Endothelial cell of umbilical vein (primary cell): Measurements from ENCODE around the gene ERRFI1. TPM values are rescaled to one million over a fixed set of nuclear protein-coding genes. Genes with fewer than 3 reads are reported as not detected.
"Not testable (repeated sequence)": the region's sequence is repeated elsewhere in the genome, so short reads cannot be mapped to it uniquely, and the experiment has no call there.

Experiments
- BruUV-seq: library from RNA; stranded (reverse); fragments of 400-500 nt; replicated peaks from 2 replicates; lab custom pipeline; 2021; lab: Mats Ljungman, UMichigan
- CTCF ChIA-PET: fragments of 300-600, 350-600 bp; sonication (Branson Sonifier 250); formaldehyde crosslinking; loops from one replicate; lab custom pipeline; 2021; ENCODE audit warnings: antibody characterized with exemption, inconsistent platforms; lab: Charles Lee
- POLR2A ChIA-PET: fragments of 300-600, 350-600 bp; sonication (Branson Sonifier 250); formaldehyde crosslinking; loops from one replicate; lab custom pipeline; 2021; ENCODE audit warnings: antibody characterized with exemption, inconsistent platforms; lab: Charles Lee
- DNase-seq: peaks from one replicate; pipeline ENCODE4 v3.0.0-alpha.2; 2011; ENCODE audit warnings: low read depth, low spot score
- FAIRE-seq: peaks from 2 replicates; lab custom pipeline; 2011; peaks lifted over from hg19 to GRCh38; lab: Jason Lieb, UNC
- H2AFZ ChIP-seq: 2 replicates; pipeline ENCODE4 v1.6.0; 2012; ENCODE audit warnings: low read depth, low read length, control low read depth, inconsistent platforms
- H3K27ac ChIP-seq: 2 replicates; pipeline ENCODE4 v1.5.1; 2011; ENCODE audit warnings: low read depth, mild to moderate bottlenecking, control low read depth, low read length, moderate library complexity; ENCODE audit not compliant: insufficient read depth
- H3K27me3 ChIP-seq, 2 experiments: 2 replicates each; pipeline versions ENCODE4 v1.6.0 to v1.6.1; 2011; ENCODE audit warnings: low read length in 2 of 2, mixed read lengths in 1 of 2; ENCODE audit not compliant: control insufficient read depth in 2 of 2, insufficient read depth in 2 of 2
- H3K36me3 ChIP-seq, 2 experiments: 2 replicates in 1 of 2; 3 replicates in 1 of 2; pipeline ENCODE4 v1.5.1; 2011; ENCODE audit warnings: low read length in 2 of 2, mild to moderate bottlenecking in 1 of 2, moderate library complexity in 1 of 2; ENCODE audit not compliant: control insufficient read depth in 2 of 2, insufficient read depth in 2 of 2; ENCODE audit errors: extremely low read depth in 1 of 2
- H3K4me1 ChIP-seq: 3 replicates; pipeline ENCODE4 v1.5.1; 2011; ENCODE audit warnings: mild to moderate bottlenecking, low read length; ENCODE audit not compliant: control insufficient read depth, insufficient read depth; ENCODE audit errors: extremely low read depth
- H3K4me2 ChIP-seq: 2 replicates; pipeline ENCODE4 v1.6.1; 2011; ENCODE audit warnings: low read length, control low read depth, mixed read lengths; ENCODE audit not compliant: insufficient read depth
- H3K4me3 ChIP-seq, 3 experiments: fragments of 200-600 bp in 1 of 3; sonication (generic), shearing (Covaris generic) in 1 of 3; replicated peaks in 1 of 3; 2 replicates each; pipeline ENCODE4 v1.5.1; 2011 to 2016; ENCODE audit warnings: control low read depth in 3 of 3, low read length in 3 of 3, mild to moderate bottlenecking in 2 of 3, inconsistent platforms in 1 of 3, low read depth in 1 of 3, moderate library complexity in 1 of 3; ENCODE audit not compliant: insufficient read depth in 1 of 3
- H3K79me2 ChIP-seq: 2 replicates; pipeline ENCODE4 v1.6.0; 2012; ENCODE audit warnings: low read length, inconsistent platforms; ENCODE audit not compliant: control insufficient read depth, insufficient read depth
- H3K9ac ChIP-seq: replicated peaks from 2 replicates; pipeline ENCODE3; 2011; ENCODE audit warnings: low read length, control low read depth; ENCODE audit not compliant: insufficient read depth; ENCODE audit errors: extremely low read depth
- H3K9me1 ChIP-seq: replicated peaks from 3 replicates; pipeline ENCODE4 v1.6.0; 2011; ENCODE audit warnings: mild to moderate bottlenecking, low read length; ENCODE audit not compliant: control insufficient read depth, insufficient read depth; ENCODE audit errors: extremely low read depth
- H3K9me3 ChIP-seq: replicated peaks from 2 replicates; pipeline ENCODE4 v1.5.1; 2012; ENCODE audit warnings: low read length, inconsistent platforms; ENCODE audit not compliant: control insufficient read depth, insufficient read depth
- H4K20me1 ChIP-seq: replicated peaks from 2 replicates; pipeline ENCODE3; 2011; ENCODE audit warnings: mild to moderate bottlenecking, low read length; ENCODE audit not compliant: control insufficient read depth, insufficient read depth; ENCODE audit errors: extremely low read depth
- CTCF ChIP-seq, 2 donors: IDR thresholded peaks; 1 replicate in 1 of 2; 2 replicates in 1 of 2; pipeline ENCODE4 v1.5.1; 2011; ENCODE audit warnings: low read length in 2 of 2, mild to moderate bottlenecking in 2 of 2, moderate library complexity in 2 of 2, control low read depth in 1 of 2, inconsistent platforms in 1 of 2, low read depth in 1 of 2; ENCODE audit not compliant: insufficient read depth in 1 of 2; ENCODE audit errors: extremely low read depth in 1 of 2
- EZH2 ChIP-seq: IDR thresholded peaks from 2 replicates; pipeline ENCODE4 v1.6.1; 2012; ENCODE audit warnings: borderline replicate concordance, low read depth, mild to moderate bottlenecking, moderate library complexity, low read length, inconsistent platforms; ENCODE audit not compliant: severe bottlenecking
- FOS ChIP-seq: IDR thresholded peaks from 2 replicates; pipeline ENCODE4 v1.6.1; 2011; ENCODE audit warnings: mild to moderate bottlenecking, low read length, moderate library complexity, borderline replicate concordance; ENCODE audit not compliant: insufficient read depth
- GATA2 ChIP-seq: IDR thresholded peaks from 2 replicates; pipeline ENCODE4 v1.7.0; 2011; ENCODE audit warnings: low read depth, mild to moderate bottlenecking, moderate library complexity, mixed read lengths, low read length; ENCODE audit not compliant: insufficient read length, insufficient read depth
- JUN ChIP-seq: IDR thresholded peaks from 2 replicates; pipeline ENCODE4 v1.6.1; 2011; ENCODE audit warnings: borderline replicate concordance, low read depth; ENCODE audit not compliant: insufficient read length, insufficient read depth
- MAX ChIP-seq: IDR thresholded peaks from 2 replicates; pipeline ENCODE4 v1.6.1; 2011; ENCODE audit not compliant: insufficient read depth, insufficient read length
- MYC ChIP-seq: IDR thresholded peaks from one replicate; pipeline ENCODE4 v1.6.1; 2011; ENCODE audit warnings: mild to moderate bottlenecking, low read depth, low read length
- POLR2A ChIP-seq: IDR thresholded peaks from 2 replicates; pipeline ENCODE4 v1.6.1; 2012; ENCODE audit warnings: low read depth, mild to moderate bottlenecking, control low read depth, low read length
- POLR2AphosphoS5 ChIP-seq: IDR thresholded peaks from 2 replicates; pipeline ENCODE4 v1.6.1; 2012; ENCODE audit warnings: low read depth, mild to moderate bottlenecking, control low read depth, low read length, moderate library complexity; ENCODE audit not compliant: insufficient read depth
- dilution Hi-C: fragments of 300-500 bp; cut with MboI; formaldehyde crosslinking; loops from one replicate; pipeline ENCODE4 v1.15.0; 2019; ENCODE audit warnings: low sequenced_read_pairs; ENCODE audit not compliant: extremely low pct_ligation_motif_present
- intact Hi-C: fragments of 100-400 bp; cut with micrococcal nuclease; formaldehyde crosslinking; loops from one replicate; pipeline ENCODE4 v1.10.0; 2022
- polyA plus RNA-seq, 4 experiments: library from polyadenylated mRNA; depleted of rRNA in 3 of 4; stranded (reverse) in 3 of 4; unstranded in 1 of 4; fragments of >200 nt; gene quantifications; 2 replicates each; pipeline versions ENCODE4 v1.2.1 to v1.2.3, GENCODE V29; 2011 to 2012; ENCODE audit warnings: missing spikeins in 1 of 4
- total RNA-seq: library from RNA; stranded (reverse); gene quantifications from 2 replicates; pipeline ENCODE4 v1.2.3, GENCODE V29; 2021

Gene ERRFI1
- total and polyA plus RNA-seq, 2 donors (not counting 3 experiments of a cell fraction or from before 2014, with no cell fraction given), result 28.1 to 32.0 TPM

- FAIRE-seq, result no peak
- BruUV-seq, result no TSS peak
- Histone ChIP-seq H3K9ac (no peak overlapping the region), H3K27me3 (no peaks in the 10 kb centered on the region), H3K4me3 (no peak overlapping the region), H3K9me3 (no peaks in the 10 kb centered on the region), H3K4me1 (peaks cover 14% of the 10 kb centered on the region), H3K36me3 (peaks cover 16% of the 10 kb centered on the region in 2 experiments), H3K27ac (no peak overlapping the region), H3K9me1 (no peaks in the 10 kb centered on the region), H3K79me2 (peaks cover 45% of the 10 kb centered on the region), H3K4me2 (no peak overlapping the region), H4K20me1 (peaks cover 2% of the 10 kb centered on the region), H2AFZ (no peak overlapping the region)
- intact Hi-C loops (loop anchor here (5.0 kb wide), 1 partner anchor 182 kb away; the partner anchor contains the start of gene PER3), dilution Hi-C loops (no loop called here)
- DNase-seq, result no peak
- TF ChIP-seq MYC (no peak), POLR2AphosphoS5 (no peak), GATA2 (no peak), CTCF (IDR thresholded peaks at IDR 0.05; ENCODE audit: extremely low read depth in 1 of 2, insufficient read depth in 1 of 2, low read depth in 1 of 2, low read length in 2 of 2) (no peak), MAX (no peak), EZH2 (no peak), POLR2A (no peak), FOS (no peak), JUN (no peak)
- CTCF ChIA-PET, result interaction anchor here (0.9 kb wide), 1 partner anchor 11 kb away, joined by 5 read pairs; no protein-coding TSS in a partner anchor
- POLR2A ChIA-PET, result no interaction called here
Measured at GRCh38 chr1:7964476-7964875, 61.6 kb downstream of the ERRFI1 start.

- Histone ChIP-seq H3K79me2 (peaks cover 45% of the 10 kb centered on the region), H3K4me1 (peaks cover 14% of the 10 kb centered on the region), H3K36me3 (peaks cover 12 to 15% of the 10 kb centered on the region in 2 experiments)
- dilution Hi-C loops, H3K27ac ChIP-seq, H3K4me2 ChIP-seq, CTCF ChIA-PET, H3K27me3 ChIP-seq, H2AFZ ChIP-seq, H3K9me3 ChIP-seq, BruUV-seq, FAIRE-seq, DNase-seq, H3K4me3 ChIP-seq, H3K9me1 ChIP-seq, POLR2A ChIA-PET, H3K9ac ChIP-seq, H4K20me1 ChIP-seq: not testable (repeated sequence)
- intact Hi-C loops, result loop anchor here (5.0 kb wide), 1 partner anchor 182 kb away; the partner anchor contains the start of gene PER3
Measured at GRCh38 chr1:7963841-7964240, 62.3 kb downstream of the ERRFI1 start.

GRCh38 chr1:7963378-7963730 is 62.8 kb downstream of the ERRFI1 start:
- FAIRE-seq, H2AFZ ChIP-seq, H3K27me3 ChIP-seq, H4K20me1 ChIP-seq, H3K4me3 ChIP-seq, H3K4me2 ChIP-seq, BruUV-seq, dilution Hi-C loops, DNase-seq, H3K27ac ChIP-seq, POLR2A ChIA-PET, H3K9me3 ChIP-seq, H3K9me1 ChIP-seq, H3K9ac ChIP-seq: not testable (repeated sequence)
- peaks cover 14% of the 10 kb centered on the region for H3K4me1 ChIP-seq
- CTCF ChIA-PET, result interaction anchor here (0.7 to 1.1 kb wide), 2 partner anchors 114 to 352 kb away, joined by 3 read pairs; no protein-coding TSS in a partner anchor
- peaks cover 45% of the 10 kb centered on the region for H3K79me2 ChIP-seq
- intact Hi-C loops, result loop anchor here (5.0 kb wide), 1 partner anchor 181 kb away; the partner anchor contains the start of gene PER3
- peaks cover 10 to 13% of the 10 kb centered on the region in 2 experiments for H3K36me3 ChIP-seq
